Measurements from ENCODE around the gene PTPN20.

GRCh38 chr10:47041396-47042198 is 130.4 kb downstream of the PTPN20 start:
- no peak for TF ChIP-seq PKNOX1 (IDR thresholded peaks at IDR 0.05)
- TF ChIP-seq TARDBP (IDR thresholded peaks at IDR 0.05), result no peak
- no peak for TF ChIP-seq ELF4 (IDR thresholded peaks at IDR 0.05)
- TF ChIP-seq L3MBTL2 (conservative IDR thresholded peaks at IDR 0.05), result no peak
- no peak for TF ChIP-seq SP1 (IDR thresholded peaks at IDR 0.05)
- no peak for TF ChIP-seq NFRKB (IDR thresholded peaks at IDR 0.05)
- no peak for TF ChIP-seq FOXM1 (IDR thresholded peaks at IDR 0.05; ENCODE audit: borderline replicate concordance)
- no peak for TF ChIP-seq SUZ12 (IDR thresholded peaks at IDR 0.05)
- no peak for TF ChIP-seq FOXK2 (IDR thresholded peaks at IDR 0.05)
- no peak for TF ChIP-seq FOXA1 (IDR thresholded peaks at IDR 0.05)
- no peak for TF ChIP-seq LEF1 (IDR thresholded peaks at IDR 0.05; ENCODE audit: borderline replicate concordance)
- TF ChIP-seq CTBP1 (IDR thresholded peaks at IDR 0.05; ENCODE audit: borderline replicate concordance), result no peak
- no peak for TF ChIP-seq ZNF384 (IDR thresholded peaks at IDR 0.05)
